Measurements from ENCODE around the gene ANKRD27.
"Not testable (repeated sequence)": the region's sequence is repeated elsewhere in the genome, so short reads cannot be mapped to it uniquely, and the experiment has no call there.

ANKRD27 gene

GRCh38 chr19:32599736-32600157 lies 75.2 kb downstream of the ANKRD27 start:
- peak; percentile 79 for DNase-seq (ENCODE audit: low spot score)

- DNase-seq (ENCODE audit: low spot score): no peak
Measured at GRCh38 chr19:32599258-32599657, 75.7 kb downstream of the ANKRD27 start.

- DNase-seq (ENCODE audit: low spot score): no peak
Measured at GRCh38 chr19:32598022-32598421, 77.0 kb downstream of the ANKRD27 start.

GRCh38 chr19:32595491-32595890 lies 79.5 kb downstream of the ANKRD27 start:
- DNase-seq (ENCODE audit: low spot score): no peak

- no peak for DNase-seq (ENCODE audit: low spot score)
Measured at GRCh38 chr19:32594021-32594420, 81.0 kb downstream of the ANKRD27 start.

GRCh38 chr19:32587747-32588504 lies 87.1 kb downstream of the ANKRD27 start:
- DNase-seq (ENCODE audit: low spot score): not testable (repeated sequence)

- peak; percentile 15 for DNase-seq (ENCODE audit: low spot score)
Measured at GRCh38 chr19:32581705-32582179, 93.2 kb downstream of the ANKRD27 start.

- DNase-seq (ENCODE audit: low spot score): peak; percentile 93
Measured at GRCh38 chr19:32580901-32581704, 93.9 kb downstream of the ANKRD27 start, which contains the start of gene PDCD5. TSS of gene PDCD5 (plus strand) at chr19:32581190. CDS start at chr19:32581262, 72 bp downstream.

- no peak for DNase-seq (ENCODE audit: low spot score)
Measured at GRCh38 chr19:32580353-32580900, 94.6 kb downstream of the ANKRD27 start.

GRCh38 chr19:32576790-32577189 lies 98.2 kb downstream of the ANKRD27 start:
- no peak for DNase-seq (ENCODE audit: low spot score)

- no peak for DNase-seq (ENCODE audit: low spot score)
Measured at GRCh38 chr19:32573492-32573794, 101.5 kb downstream of the ANKRD27 start.

- DNase-seq (ENCODE audit: low spot score): not testable (repeated sequence)
Measured at GRCh38 chr19:32572700-32573491, 102.1 kb downstream of the ANKRD27 start.

GRCh38 chr19:32571471-32572075 lies 103.4 kb downstream of the ANKRD27 start:
- DNase-seq (ENCODE audit: low spot score): not testable (repeated sequence)

- peak; percentile 76 for DNase-seq (ENCODE audit: low spot score)
Measured at GRCh38 chr19:32570081-32570785, 104.7 kb downstream of the ANKRD27 start.

GRCh38 chr19:32567486-32567885 lies 107.5 kb downstream of the ANKRD27 start:
- no peak for DNase-seq (ENCODE audit: low spot score)

GRCh38 chr19:32566246-32566830 lies 108.6 kb downstream of the ANKRD27 start:
- no peak for DNase-seq (ENCODE audit: low spot score)

GRCh38 chr19:32563761-32564160 lies 111.2 kb downstream of the ANKRD27 start:
- no peak for DNase-seq (ENCODE audit: low spot score)

- no peak for DNase-seq (ENCODE audit: low spot score)
Measured at GRCh38 chr19:32558607-32559228, 116.3 kb downstream of the ANKRD27 start.

- no peak for DNase-seq (ENCODE audit: low spot score)
Measured at GRCh38 chr19:32555786-32556185, 119.2 kb downstream of the ANKRD27 start.

GRCh38 chr19:32550666-32551065 lies 124.3 kb downstream of the ANKRD27 start:
- no peak for DNase-seq (ENCODE audit: low spot score)

All from RKO (cell line).